KMS-11 (cell line): ENCODE measurements around the gene RCAN2.

Experiments used
- H2AFZ ChIP-seq: fragments of 200-600 bp; sonication (generic); 2 replicates; pipeline ENCODE4 v1.6.1; 2016; ENCODE audit warnings: antibody characterized with exemption, mixed run types, low read depth
- H3K27ac ChIP-seq: fragments of 200-600 bp; sonication (generic); 2 replicates; pipeline ENCODE4 v1.6.1; 2016; ENCODE audit warnings: mild to moderate bottlenecking, mixed run types
- H3K27me3 ChIP-seq: fragments of 200-600 bp; sonication (generic); 2 replicates; pipeline ENCODE4 v1.6.1; 2017; ENCODE audit warnings: mild to moderate bottlenecking, low read depth, mixed run types, moderate library complexity; ENCODE audit not compliant: insufficient read depth
- H3K36me3 ChIP-seq: fragments of 200-600 bp; sonication (generic); 2 replicates; pipeline ENCODE4 v1.6.1; 2017; ENCODE audit warnings: mild to moderate bottlenecking, mixed run types; ENCODE audit not compliant: insufficient read depth
- H3K4me1 ChIP-seq: fragments of 200-600 bp; sonication (generic); 2 replicates; pipeline ENCODE4 v1.6.1; 2016; ENCODE audit warnings: mild to moderate bottlenecking, low read depth, mixed run types; ENCODE audit not compliant: poor library complexity, severe bottlenecking
- H3K4me2 ChIP-seq: fragments of 200-600 bp; sonication (generic); 2 replicates; pipeline ENCODE4 v1.7.0; 2016; ENCODE audit warnings: mild to moderate bottlenecking, mixed run types
- H3K4me3 ChIP-seq: fragments of 200-600 bp; sonication (generic); IDR thresholded peaks from 2 replicates; pipeline ENCODE4 v1.6.1; 2017; ENCODE audit warnings: low read depth, low read length, mixed read lengths; ENCODE audit not compliant: insufficient read depth
- H3K79me2 ChIP-seq: fragments of 200-600 bp; sonication (generic); 2 replicates; pipeline ENCODE4 v1.6.1; 2016; ENCODE audit warnings: low read depth, mixed run types; ENCODE audit not compliant: insufficient read depth
- H3K9ac ChIP-seq: fragments of 200-600 bp; sonication (generic); 2 replicates; pipeline ENCODE4 v1.6.1; 2016; ENCODE audit warnings: mild to moderate bottlenecking, mixed run types
- H4K20me1 ChIP-seq: fragments of 200-600 bp; sonication (generic); 2 replicates; pipeline ENCODE4 v1.6.1; 2016; ENCODE audit warnings: mild to moderate bottlenecking, mixed run types; ENCODE audit not compliant: insufficient read depth
- TF ChIP-seq, protein P1 (sequence below): fragments of 200-600 bp; sonication (generic); conservative IDR thresholded peaks from 2 replicates; pipeline ENCODE4 v1.6.1; 2017; ENCODE audit warnings: low read depth, mild to moderate bottlenecking, antibody characterized with exemption, low read length, moderate library complexity, mixed read lengths

The RCAN2 gene

GRCh38 chr6:46279874-46280273 lies 211.4 kb downstream of the RCAN2 start:
- Histone ChIP-seq H3K4me2 (no peak overlapping the region), H3K4me1 (no peaks in the 10 kb centered on the region), H3K36me3 (no peaks in the 10 kb centered on the region), H3K79me2 (no peaks in the 10 kb centered on the region), H3K27me3 (no peaks in the 10 kb centered on the region), H2AFZ (no peak overlapping the region), H3K9ac (no peak overlapping the region), H4K20me1 (no peaks in the 10 kb centered on the region), H3K27ac (no peak overlapping the region), H3K4me3 (no peak overlapping the region)
- TF ChIP-seq, protein P1, sequence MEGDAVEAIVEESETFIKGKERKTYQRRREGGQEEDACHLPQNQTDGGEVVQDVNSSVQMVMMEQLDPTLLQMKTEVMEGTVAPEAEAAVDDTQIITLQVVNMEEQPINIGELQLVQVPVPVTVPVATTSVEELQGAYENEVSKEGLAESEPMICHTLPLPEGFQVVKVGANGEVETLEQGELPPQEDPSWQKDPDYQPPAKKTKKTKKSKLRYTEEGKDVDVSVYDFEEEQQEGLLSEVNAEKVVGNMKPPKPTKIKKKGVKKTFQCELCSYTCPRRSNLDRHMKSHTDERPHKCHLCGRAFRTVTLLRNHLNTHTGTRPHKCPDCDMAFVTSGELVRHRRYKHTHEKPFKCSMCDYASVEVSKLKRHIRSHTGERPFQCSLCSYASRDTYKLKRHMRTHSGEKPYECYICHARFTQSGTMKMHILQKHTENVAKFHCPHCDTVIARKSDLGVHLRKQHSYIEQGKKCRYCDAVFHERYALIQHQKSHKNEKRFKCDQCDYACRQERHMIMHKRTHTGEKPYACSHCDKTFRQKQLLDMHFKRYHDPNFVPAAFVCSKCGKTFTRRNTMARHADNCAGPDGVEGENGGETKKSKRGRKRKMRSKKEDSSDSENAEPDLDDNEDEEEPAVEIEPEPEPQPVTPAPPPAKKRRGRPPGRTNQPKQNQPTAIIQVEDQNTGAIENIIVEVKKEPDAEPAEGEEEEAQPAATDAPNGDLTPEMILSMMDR, result no peak

GRCh38 chr6:46276576-46277142 lies 214.6 kb downstream of the RCAN2 start:
- Histone ChIP-seq H3K27ac (no peak overlapping the region), H3K4me3 (no peak overlapping the region), H2AFZ (no peak overlapping the region), H3K79me2 (no peaks in the 10 kb centered on the region), H3K27me3 (no peaks in the 10 kb centered on the region), H3K9ac (no peak overlapping the region), H3K36me3 (no peaks in the 10 kb centered on the region), H3K4me1 (no peaks in the 10 kb centered on the region), H4K20me1 (no peaks in the 10 kb centered on the region), H3K4me2 (no peak overlapping the region)
- TF ChIP-seq, protein P1, result no peak

GRCh38 chr6:46274502-46274901 lies 216.7 kb downstream of the RCAN2 start:
- TF ChIP-seq, protein P1, result no peak
- Histone ChIP-seq H3K4me1 (no peaks in the 10 kb centered on the region), H3K79me2 (no peaks in the 10 kb centered on the region), H3K27ac (no peak overlapping the region), H4K20me1 (no peaks in the 10 kb centered on the region), H3K27me3 (no peaks in the 10 kb centered on the region), H3K9ac (no peak overlapping the region), H2AFZ (no peak overlapping the region), H3K4me3 (no peak overlapping the region), H3K4me2 (no peak overlapping the region), H3K36me3 (no peaks in the 10 kb centered on the region)

DNA sequence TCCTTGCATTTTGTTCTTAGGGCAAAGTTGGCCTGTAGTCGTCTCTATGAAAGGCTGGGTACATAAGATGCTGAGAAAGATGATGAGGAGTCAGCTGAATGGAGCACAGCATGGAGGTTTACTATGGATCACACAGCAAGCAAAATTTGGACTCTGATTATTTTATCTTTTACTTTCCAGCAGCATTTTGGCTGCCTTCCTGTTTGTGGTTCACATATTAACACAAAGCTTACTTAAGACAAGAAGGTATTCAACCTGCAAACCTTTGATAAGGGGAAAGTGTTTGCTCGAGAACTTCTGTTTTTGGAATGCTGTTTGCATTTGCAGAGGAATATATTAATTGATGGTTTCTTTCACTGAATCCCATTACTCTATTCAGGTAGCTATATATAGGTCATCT lies 217.3 kb downstream of the RCAN2 start:
- Histone ChIP-seq H3K27me3 (no peaks in the 10 kb centered on the region), H3K27ac (no peak overlapping the region), H3K4me1 (no peaks in the 10 kb centered on the region), H3K9ac (no peak overlapping the region), H3K4me2 (no peak overlapping the region), H2AFZ (no peak overlapping the region), H3K79me2 (no peaks in the 10 kb centered on the region), H4K20me1 (no peaks in the 10 kb centered on the region), H3K4me3 (no peak overlapping the region), H3K36me3 (no peaks in the 10 kb centered on the region)
- TF ChIP-seq, protein P1, result no peak
